Duodenal mucosa (tissue), 2 donors: ENCODE results near the gene NAPB.

Source experiments
- H3K27ac ChIP-seq: one replicate; pipeline ENCODE4 v1.7.0; 2013; ENCODE audit warnings: low read depth, low read length
- H3K27me3 ChIP-seq, 2 donors: one replicate each; pipeline ENCODE4 v1.7.0; 2013; ENCODE audit warnings: low read length in 2 of 2, control low read depth in 1 of 2; ENCODE audit not compliant: insufficient read depth in 2 of 2, control insufficient read depth in 1 of 2
- H3K36me3 ChIP-seq, 2 donors: one replicate each; pipeline ENCODE4 v1.7.0; 2013; ENCODE audit warnings: low read length in 2 of 2, control low read depth in 1 of 2; ENCODE audit not compliant: insufficient read depth in 2 of 2, control insufficient read depth in 1 of 2
- H3K4me1 ChIP-seq, 2 donors: one replicate each; pipeline ENCODE4 v1.7.0; 2013; ENCODE audit warnings: low read length in 2 of 2, control low read depth in 1 of 2; ENCODE audit not compliant: insufficient read depth in 2 of 2, control insufficient read depth in 1 of 2
- H3K4me3 ChIP-seq, 2 donors: one replicate each; pipeline ENCODE4 v1.7.0; 2013; ENCODE audit warnings: low read length in 2 of 2, low read depth in 1 of 2
- H3K9ac ChIP-seq, 2 donors: one replicate each; pipeline ENCODE4 v1.7.0; 2013; ENCODE audit warnings: low read length in 2 of 2, low read depth in 1 of 2
- H3K9me3 ChIP-seq, 2 donors: one replicate each; pipeline ENCODE4 v1.7.0; 2013; ENCODE audit warnings: low read length in 2 of 2, control low read depth in 1 of 2; ENCODE audit not compliant: control insufficient read depth in 1 of 2

Gene NAPB

GRCh38 chr20:23337312-23337711 lies 84.0 kb downstream of the NAPB start:
- Histone ChIP-seq H3K4me1 (peaks cover 5 to 7% of the 10 kb centered on the region in 2 donors), H3K4me3 (no peak overlapping the region), H3K27ac (no peak overlapping the region), H3K9ac (no peak overlapping the region), H3K27me3 (no peaks in the 10 kb centered on the region), H3K9me3 (no peaks in the 10 kb centered on the region), H3K36me3 (no peaks in the 10 kb centered on the region)

- H3K27me3 ChIP-seq, result no peaks in the 10 kb centered on the region
- no peaks in the 10 kb centered on the region for H3K9me3 ChIP-seq
- peaks cover 5 to 7% of the 10 kb centered on the region in 2 donors for H3K4me1 ChIP-seq
- no peaks in the 10 kb centered on the region for H3K36me3 ChIP-seq
- H3K4me3 ChIP-seq, result peak overlapping the region in 1 of 2 donors; percentile 57
- H3K27ac ChIP-seq, result no peak overlapping the region
- no peak overlapping the region for H3K9ac ChIP-seq
Observed at GRCh38 chr20:23336476-23336875, 84.8 kb downstream of the NAPB start.

DNA sequence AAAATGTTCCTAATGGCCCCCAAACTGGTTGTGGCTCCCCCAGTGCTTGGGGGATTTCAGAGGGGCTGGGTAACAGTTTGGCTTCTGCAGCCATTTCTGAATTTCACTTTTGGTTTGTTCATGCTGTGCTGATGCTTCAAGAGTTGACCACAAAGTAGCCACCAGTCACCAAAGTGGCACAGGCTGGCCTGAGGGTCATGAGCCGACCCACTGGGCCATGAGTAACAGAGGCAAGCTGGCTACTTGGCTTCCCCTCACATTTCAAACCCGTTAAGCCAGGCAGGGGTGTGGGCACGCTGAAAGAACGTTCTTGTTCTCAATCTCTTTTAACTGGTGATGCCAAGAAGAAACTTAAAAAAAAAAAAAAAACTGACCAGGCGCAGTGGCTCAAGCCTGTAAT lies 85.8 kb downstream of the NAPB start:
- Histone ChIP-seq H3K27ac (no peak overlapping the region), H3K27me3 (no peaks in the 10 kb centered on the region), H3K9me3 (no peaks in the 10 kb centered on the region), H3K36me3 (no peaks in the 10 kb centered on the region), H3K4me3 (no peak overlapping the region), H3K4me1 (peaks cover 5 to 7% of the 10 kb centered on the region in 2 donors), H3K9ac (no peak overlapping the region)

DNA sequence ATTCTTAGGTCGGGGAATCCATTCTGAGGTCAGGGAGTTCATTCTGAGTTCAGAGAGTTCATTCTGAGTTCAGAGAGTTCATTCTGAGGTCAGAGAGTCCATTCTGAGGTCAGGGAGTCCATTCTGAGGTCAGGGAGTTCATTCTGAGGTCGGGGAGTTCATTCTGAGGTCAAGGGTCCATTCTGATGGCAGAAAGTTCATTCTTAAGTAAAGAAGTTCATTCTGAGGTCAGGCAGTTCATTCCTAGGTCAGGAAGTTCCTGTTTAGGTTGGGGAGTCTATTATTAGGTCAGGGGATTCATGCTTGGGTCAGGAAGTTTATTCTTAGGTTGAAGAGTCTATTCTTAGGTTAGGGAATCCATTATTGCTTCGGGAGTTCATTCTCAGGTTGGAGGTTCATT lies 87.2 kb downstream of the NAPB start:
- H3K9ac ChIP-seq, result no peak overlapping the region
- no peaks in the 10 kb centered on the region for H3K9me3 ChIP-seq
- H3K4me1 ChIP-seq, result peaks cover 5 to 7% of the 10 kb centered on the region in 2 donors
- no peaks in the 10 kb centered on the region for H3K36me3 ChIP-seq
- H3K4me3 ChIP-seq, result no peak overlapping the region
- H3K27ac ChIP-seq, result no peak overlapping the region
- no peaks in the 10 kb centered on the region for H3K27me3 ChIP-seq

GRCh38 chr20:23332467-23332866 lies 88.8 kb downstream of the NAPB start:
- Histone ChIP-seq H3K9ac (no peak overlapping the region), H3K27me3 (no peaks in the 10 kb centered on the region), H3K27ac (no peak overlapping the region), H3K4me3 (no peak overlapping the region), H3K4me1 (peaks cover 5 to 7% of the 10 kb centered on the region in 2 donors), H3K9me3 (no peaks in the 10 kb centered on the region), H3K36me3 (no peaks in the 10 kb centered on the region)

- Histone ChIP-seq H3K27ac (no peak overlapping the region), H3K27me3 (no peaks in the 10 kb centered on the region), H3K36me3 (no peaks in the 10 kb centered on the region), H3K9me3 (no peaks in the 10 kb centered on the region), H3K9ac (no peak overlapping the region), H3K4me3 (no peak overlapping the region), H3K4me1 (peaks cover under 1 to 1% of the 10 kb centered on the region in 2 donors)
Observed at GRCh38 chr20:23331450-23332350, 89.6 kb downstream of the NAPB start.

DNA sequence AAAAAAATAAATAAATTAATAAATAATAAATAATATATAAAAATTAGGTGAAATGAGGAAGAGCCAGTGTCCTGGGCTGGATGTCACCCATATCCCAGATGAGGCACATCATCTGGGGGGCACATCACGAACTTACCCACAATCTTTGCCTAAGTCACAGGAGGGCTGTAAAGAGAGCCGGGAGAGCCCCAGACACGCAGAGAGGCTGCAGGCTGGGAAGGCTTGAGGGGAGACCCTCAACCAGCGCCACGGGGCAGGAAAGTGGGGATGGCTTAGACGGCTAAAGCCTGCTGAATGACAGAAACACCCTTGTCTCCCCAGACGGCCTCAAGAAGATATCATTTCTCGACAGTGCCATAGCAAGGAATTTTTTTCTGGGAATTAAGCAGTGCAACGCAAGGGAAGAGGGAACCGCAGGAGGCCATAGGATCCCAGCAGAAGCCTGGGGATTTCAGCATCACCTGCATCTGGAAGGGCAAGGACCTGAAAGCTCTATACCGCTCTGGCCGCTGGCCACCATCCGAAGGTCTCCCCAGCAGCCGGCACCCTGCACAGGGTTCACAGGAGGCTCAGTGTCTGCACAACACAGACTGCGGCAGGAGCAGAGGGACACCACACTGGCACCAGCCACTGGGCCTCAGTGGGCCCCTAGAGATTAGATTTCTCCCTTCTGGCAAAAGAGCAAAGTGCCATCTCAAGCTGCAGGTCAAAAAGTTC lies 93.5 kb downstream of the NAPB start:
- H3K4me3 ChIP-seq, result no peak overlapping the region
- H3K4me1 ChIP-seq, result no peaks in the 10 kb centered on the region
- H3K27me3 ChIP-seq, result no peaks in the 10 kb centered on the region
- no peaks in the 10 kb centered on the region for H3K36me3 ChIP-seq
- H3K9ac ChIP-seq, result no peak overlapping the region
- no peak overlapping the region for H3K27ac ChIP-seq
- no peaks in the 10 kb centered on the region for H3K9me3 ChIP-seq

DNA sequence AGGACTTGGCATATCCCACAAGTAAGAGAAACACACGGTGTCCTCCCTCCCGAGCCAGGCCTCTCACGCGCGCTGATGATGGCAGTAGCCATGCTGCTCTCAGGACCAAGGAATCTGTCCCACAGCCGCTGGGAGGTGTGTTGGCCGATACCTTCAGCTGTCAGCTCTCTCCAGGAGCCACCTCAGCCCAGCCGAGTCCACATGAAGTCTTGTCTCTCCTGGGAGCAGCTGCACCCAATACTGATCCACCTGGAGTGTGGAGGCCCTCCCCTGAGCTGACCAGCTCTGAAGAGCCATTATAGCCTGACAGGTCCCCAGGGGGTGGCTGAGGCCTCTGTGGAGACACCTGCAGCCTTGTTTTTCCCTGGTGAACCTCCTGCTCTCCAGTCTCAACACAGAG lies 94.5 kb downstream of the NAPB start:
- Histone ChIP-seq H3K27ac (no peak overlapping the region), H3K36me3 (no peaks in the 10 kb centered on the region), H3K27me3 (no peaks in the 10 kb centered on the region), H3K4me3 (no peak overlapping the region), H3K9me3 (no peaks in the 10 kb centered on the region), H3K9ac (no peak overlapping the region), H3K4me1 (no peaks in the 10 kb centered on the region)

GRCh38 chr20:23325107-23325506 lies 96.2 kb downstream of the NAPB start:
- Histone ChIP-seq H3K4me1 (no peaks in the 10 kb centered on the region), H3K9ac (no peak overlapping the region)

More at GRCh38 chr20:23325107-23325506, 96.2 kb downstream of the NAPB start:
- H3K27ac ChIP-seq, result no peak overlapping the region
- H3K4me3 ChIP-seq, result no peak overlapping the region
- H3K36me3 ChIP-seq, result no peaks in the 10 kb centered on the region
- no peaks in the 10 kb centered on the region for H3K27me3 ChIP-seq
- no peaks in the 10 kb centered on the region for H3K9me3 ChIP-seq
